ENCODE measurements around the gene LDLRAD3.

DNA sequence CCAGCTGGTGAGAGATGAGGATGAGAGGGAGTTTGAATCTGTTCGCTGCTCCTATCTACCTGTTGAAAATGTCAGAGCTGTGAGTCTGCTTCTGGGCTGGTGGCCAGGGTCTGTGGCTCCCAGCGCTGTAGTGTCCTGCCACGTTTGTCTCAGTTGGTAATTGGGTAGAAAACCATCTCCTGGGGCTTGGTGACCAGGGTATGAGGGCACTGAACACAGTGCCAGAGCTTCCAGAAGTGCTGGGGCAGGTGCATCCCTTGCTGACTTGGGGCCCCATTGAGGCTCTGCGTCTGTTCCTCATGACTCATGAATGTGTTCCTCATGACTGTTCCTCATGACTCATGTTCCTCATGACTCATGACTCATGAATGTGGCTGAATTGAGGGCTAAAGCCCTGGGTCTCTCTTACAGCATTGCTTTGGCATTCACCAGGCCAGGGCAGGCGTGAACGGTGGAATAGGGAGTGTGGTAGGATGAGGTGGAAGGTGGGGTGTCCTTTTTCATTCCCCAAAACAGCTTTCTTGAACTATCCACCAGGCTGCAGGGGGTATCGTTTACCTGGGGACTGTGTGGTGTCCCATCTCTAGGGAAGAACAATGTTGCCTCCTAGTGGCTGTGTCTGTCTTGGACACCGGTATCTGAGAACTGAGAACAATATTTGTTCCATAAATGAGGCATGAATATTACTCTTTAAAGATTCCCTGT, 205.8 kb downstream of the LDLRAD3 start:
- TF ChIP-seq ZNF70 (CRISPR knock-in tag; IDR thresholded peaks at IDR 0.05) = no peak
- peak; percentile 59; the same call in 1 of the 2 replicates for TF ChIP-seq ZC3H10 (CRISPR knock-in tag; IDR thresholded peaks at IDR 0.05)
- TF ChIP-seq ZNF8 (CRISPR knock-in tag; IDR thresholded peaks at IDR 0.05) = no peak; the same call in 1 of the 2 replicates
- TF ChIP-seq RARB (CRISPR knock-in tag; IDR thresholded peaks at IDR 0.05) = no peak

All from SK-N-SH treated with all-trans-retinoic acid at 6 μM for 48 hours (cell line).